BJ (cell line): ENCODE data around the gene FLT1. TPM values are rescaled to one million over a fixed set of nuclear protein-coding genes. Genes with fewer than 3 reads are reported as not detected.

Experiments used
- CTCF ChIA-PET: fragments of 350-600 bp; formaldehyde crosslinking; extraction: SDS; loops from one replicate; lab custom pipeline; 2021; ENCODE audit warnings: antibody characterized with exemption, inconsistent platforms; lab: Yijun Ruan, JAX
- POLR2A ChIA-PET: fragments of 300-600 bp; sonication (Branson Sonifier 250); formaldehyde crosslinking; extraction: SDS; loops from one replicate; lab custom pipeline; 2021; ENCODE audit warnings: antibody characterized with exemption; lab: Charles Lee
- DNase-seq: peaks from one replicate; pipeline ENCODE4 v3.0.0-alpha.2; 2011; ENCODE audit warnings: low read depth
- H3K27me3 ChIP-seq: 2 replicates; pipeline ENCODE4 v1.6.0; 2011; ENCODE audit warnings: low read length; ENCODE audit not compliant: control insufficient read depth, insufficient read depth
- H3K36me3 ChIP-seq: 2 replicates; pipeline ENCODE4 v1.5.1; 2011; ENCODE audit warnings: low read length; ENCODE audit not compliant: control insufficient read depth, insufficient read depth
- H3K4me3 ChIP-seq: 2 replicates; pipeline ENCODE4 v1.5.1; 2011; ENCODE audit warnings: low read depth, mild to moderate bottlenecking, control low read depth, low read length
- polyA plus RNA-seq: library from polyadenylated mRNA; depleted of rRNA; stranded (reverse); fragments of >200 nt; gene quantifications from 2 replicates; pipeline ENCODE4 v1.2.3, GENCODE V29; 2011
- TF ChIP-seq, protein P1 (sequence below): IDR thresholded peaks from 2 replicates; pipeline ENCODE4 v1.5.1; 2011; ENCODE audit warnings: low read depth, mild to moderate bottlenecking, control low read depth, inconsistent platforms, low read length, moderate library complexity; ENCODE audit not compliant: insufficient read depth

FLT1 gene
- polyA plus RNA-seq, 1 experiment = 37.8 TPM

DNA sequence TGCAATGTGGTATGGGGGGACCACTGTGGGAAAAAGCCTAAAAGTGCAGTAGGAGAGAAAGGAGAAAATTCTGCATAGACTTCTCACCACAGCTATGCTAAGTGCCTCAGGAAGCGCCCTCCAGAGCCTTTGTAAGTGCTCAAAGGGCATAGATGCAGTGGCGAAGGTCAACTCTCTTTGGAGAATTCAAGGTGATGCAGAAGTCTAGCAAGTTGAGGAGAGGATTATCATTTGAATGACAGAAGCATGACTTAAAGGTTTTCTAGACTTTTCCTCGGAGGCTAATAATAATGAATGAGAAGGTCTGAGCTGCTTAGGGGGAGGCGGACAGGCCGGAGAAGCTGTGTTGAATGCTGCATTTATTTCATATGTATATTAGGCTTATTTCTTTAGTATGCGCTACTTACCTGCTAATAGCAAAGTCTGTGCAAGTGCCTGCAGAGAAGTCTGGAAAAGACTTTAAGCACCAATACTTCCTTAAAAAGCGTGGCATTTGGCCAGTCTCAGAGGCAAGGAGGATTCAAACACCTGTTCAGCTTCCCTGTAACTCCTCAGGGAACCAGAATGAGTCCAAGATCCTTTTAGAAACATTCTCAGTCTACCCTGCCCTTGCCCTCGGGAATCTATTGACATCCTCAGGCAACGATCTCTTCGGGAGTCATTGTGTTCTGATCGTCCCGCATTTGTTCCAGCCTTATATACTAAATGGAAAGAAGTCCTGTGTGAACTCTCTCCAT is 56.2 kb downstream of the FLT1 start:
- no peak for DNase-seq
- CTCF ChIA-PET = interaction anchor here (0.6 to 1.7 kb wide), 6 partner anchors 9 to 358 kb away, joined by 3 to 4 read pairs (median 4); no protein-coding TSS in a partner anchor
- POLR2A ChIA-PET = no interaction called here
- no peaks in the 10 kb centered on the region for H3K27me3 ChIP-seq
- peaks cover 2% of the 10 kb centered on the region; the same call in 1 of the 2 replicates for H3K36me3 ChIP-seq
- TF ChIP-seq, protein P1, sequence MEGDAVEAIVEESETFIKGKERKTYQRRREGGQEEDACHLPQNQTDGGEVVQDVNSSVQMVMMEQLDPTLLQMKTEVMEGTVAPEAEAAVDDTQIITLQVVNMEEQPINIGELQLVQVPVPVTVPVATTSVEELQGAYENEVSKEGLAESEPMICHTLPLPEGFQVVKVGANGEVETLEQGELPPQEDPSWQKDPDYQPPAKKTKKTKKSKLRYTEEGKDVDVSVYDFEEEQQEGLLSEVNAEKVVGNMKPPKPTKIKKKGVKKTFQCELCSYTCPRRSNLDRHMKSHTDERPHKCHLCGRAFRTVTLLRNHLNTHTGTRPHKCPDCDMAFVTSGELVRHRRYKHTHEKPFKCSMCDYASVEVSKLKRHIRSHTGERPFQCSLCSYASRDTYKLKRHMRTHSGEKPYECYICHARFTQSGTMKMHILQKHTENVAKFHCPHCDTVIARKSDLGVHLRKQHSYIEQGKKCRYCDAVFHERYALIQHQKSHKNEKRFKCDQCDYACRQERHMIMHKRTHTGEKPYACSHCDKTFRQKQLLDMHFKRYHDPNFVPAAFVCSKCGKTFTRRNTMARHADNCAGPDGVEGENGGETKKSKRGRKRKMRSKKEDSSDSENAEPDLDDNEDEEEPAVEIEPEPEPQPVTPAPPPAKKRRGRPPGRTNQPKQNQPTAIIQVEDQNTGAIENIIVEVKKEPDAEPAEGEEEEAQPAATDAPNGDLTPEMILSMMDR = no peak
- H3K4me3 ChIP-seq = no peak overlapping the region

DNA sequence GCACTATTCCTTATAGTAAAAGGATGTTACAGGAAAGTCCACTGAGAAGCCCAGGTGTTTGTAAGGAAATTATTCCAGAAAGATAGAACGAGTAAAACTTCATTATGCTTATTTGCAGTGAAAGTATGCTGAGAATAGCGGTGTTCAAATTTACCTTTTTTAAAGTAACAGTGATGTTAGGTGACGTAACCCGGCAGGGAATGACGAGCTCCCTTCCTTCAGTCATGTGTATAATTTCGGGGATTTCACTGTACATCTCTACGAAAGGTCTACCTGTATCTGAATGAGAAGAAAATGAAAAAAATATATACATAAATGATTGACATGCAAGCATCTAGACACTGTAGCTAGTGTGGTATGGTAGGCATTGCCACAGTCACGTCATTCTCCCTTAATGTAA is 56.9 kb downstream of the FLT1 start:
- no peak for DNase-seq
- ChIA-PET CTCF (interaction anchor here (1.5 to 1.6 kb wide), 2 partner anchors 12 to 114 kb away, joined by 3 to 4 read pairs; no protein-coding TSS in a partner anchor), POLR2A (no interaction called here)
- peaks cover 4% of the 10 kb centered on the region; the same call in 1 of the 2 replicates for H3K36me3 ChIP-seq
- no peak overlapping the region for H3K4me3 ChIP-seq
- H3K27me3 ChIP-seq = no peaks in the 10 kb centered on the region
- TF ChIP-seq, protein P1 = no peak

DNA sequence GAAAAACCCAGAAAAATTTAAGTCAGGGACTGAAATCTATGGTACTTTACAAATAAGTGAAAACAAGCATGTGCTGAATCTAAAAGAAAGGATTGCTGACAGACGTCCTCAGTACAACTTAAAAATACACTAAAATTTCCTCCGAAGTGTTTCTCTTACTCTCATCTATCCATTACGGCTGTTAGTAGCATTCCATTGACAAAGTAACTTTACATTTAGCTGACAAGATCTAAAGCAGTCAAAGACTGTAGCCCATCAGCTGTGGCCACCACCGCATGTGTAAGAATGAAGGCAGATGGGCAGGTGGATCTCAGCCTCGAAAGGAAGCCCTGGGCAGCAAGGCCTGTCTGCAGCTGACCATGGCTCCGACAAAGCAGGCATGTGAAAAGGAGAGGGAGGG is 59.0 kb downstream of the FLT1 start:
- TF ChIP-seq, protein P1 = no peak
- CTCF ChIA-PET = no interaction called here
- H3K36me3 ChIP-seq = peaks cover 4% of the 10 kb centered on the region
- POLR2A ChIA-PET = no interaction called here
- H3K4me3 ChIP-seq = no peak overlapping the region
- DNase-seq = no peak
- H3K27me3 ChIP-seq = no peaks in the 10 kb centered on the region

DNA sequence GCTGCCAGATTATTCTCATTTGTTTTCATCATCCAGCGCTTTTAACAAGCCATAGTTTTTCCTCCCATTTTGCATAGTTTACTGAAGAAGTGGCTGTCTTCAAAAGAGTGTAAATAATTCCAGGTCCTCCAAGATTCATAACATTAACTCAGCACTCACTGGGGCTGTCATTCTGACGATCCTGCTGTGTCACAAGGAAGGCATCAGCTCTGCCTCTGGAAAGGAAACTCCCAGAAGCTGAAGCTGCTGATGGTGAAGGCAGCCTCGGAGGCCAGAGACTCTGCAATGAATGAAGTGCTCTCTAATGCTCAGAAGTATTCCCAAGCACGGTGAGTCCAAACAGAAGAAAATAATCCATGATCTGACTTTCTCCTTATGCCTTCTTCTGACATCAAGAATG is 60.0 kb downstream of the FLT1 start:
- ChIA-PET POLR2A (no interaction called here), CTCF (interaction anchor here (1.3 kb wide), 1 partner anchor 10 kb away, joined by 3 read pairs; no protein-coding TSS in a partner anchor)
- H3K4me3 ChIP-seq = no peak overlapping the region
- H3K27me3 ChIP-seq = no peaks in the 10 kb centered on the region
- no peak for DNase-seq
- TF ChIP-seq, protein P1 = no peak
- H3K36me3 ChIP-seq = peaks cover 5% of the 10 kb centered on the region

DNA sequence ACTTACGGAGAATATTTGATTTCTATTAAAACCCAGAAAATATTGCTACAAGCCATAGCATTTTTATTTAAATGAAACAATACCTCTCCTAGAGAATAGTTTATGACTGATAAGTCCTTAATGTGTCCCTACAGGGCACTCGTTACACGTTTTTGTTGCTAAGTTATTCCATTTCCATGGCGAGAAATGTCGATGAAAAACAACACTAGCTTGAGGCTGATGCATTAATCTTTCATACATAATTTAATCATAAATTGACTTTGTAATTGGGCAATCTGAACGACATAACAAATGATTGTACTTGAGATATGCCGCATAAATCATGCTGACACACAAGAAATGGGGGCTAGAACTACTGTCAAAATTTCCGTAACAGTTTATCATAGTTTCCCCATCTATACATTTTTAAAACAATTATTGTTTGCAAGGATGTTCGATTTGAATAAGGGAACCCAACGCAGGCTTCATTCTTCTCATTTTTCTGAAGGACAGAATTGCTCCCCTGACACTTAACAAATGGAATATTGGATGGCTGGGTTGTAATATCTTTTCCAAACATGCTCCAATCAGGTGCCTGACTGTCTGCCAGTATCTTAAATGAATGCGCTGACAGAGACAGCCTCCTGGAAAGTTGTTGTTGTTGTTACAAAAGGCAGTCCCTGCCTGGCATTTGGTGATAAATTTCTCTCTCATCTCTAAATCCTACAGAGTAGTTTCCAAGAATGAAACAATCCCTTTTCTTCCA is 61.9 kb downstream of the FLT1 start:
- DNase-seq = no peak
- H3K27me3 ChIP-seq = no peaks in the 10 kb centered on the region
- CTCF ChIA-PET = no interaction called here

More for the DNA sequence above, 61.9 kb downstream of the FLT1 start:
- TF ChIP-seq, protein P1 = no peak
- Histone ChIP-seq H3K36me3 (peaks cover 5% of the 10 kb centered on the region), H3K4me3 (no peak overlapping the region)
- POLR2A ChIA-PET = no interaction called here
